ENCODE measurements around the gene MVK. TPM values are rescaled to one million over a fixed set of nuclear protein-coding genes. Genes with fewer than 3 reads are reported as not detected.

MVK gene
- total and polyA plus RNA-seq, 2 experiments from 2014 or later = 16.7 to 40.1 TPM

DNA sequence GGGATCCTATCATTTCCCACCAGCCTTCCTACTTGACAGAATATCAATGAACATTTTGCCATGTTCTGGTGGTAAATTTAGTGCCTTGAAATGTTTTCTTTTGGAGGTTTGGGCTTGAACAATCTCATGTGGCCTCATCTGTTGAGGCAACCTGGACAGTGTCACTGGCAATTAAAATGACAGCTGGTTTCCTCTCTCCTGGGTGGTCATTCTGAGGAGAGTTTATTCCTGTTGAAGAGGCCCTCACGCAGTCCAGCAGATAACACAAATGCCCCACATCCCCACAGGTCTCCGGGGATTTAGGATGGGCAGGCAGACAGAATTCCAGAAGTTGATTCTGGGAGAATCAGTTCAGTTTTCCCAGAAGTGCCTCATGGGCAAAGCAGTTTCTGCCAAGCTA, 42.2 kb upstream of the MVK start:
- Histone ChIP-seq H4K20me1 (replicated peaks; ENCODE audit: insufficient read depth) (no peaks in the 10 kb centered on the region), H3K36me3 (ENCODE audit: insufficient read depth) (no peaks in the 10 kb centered on the region), H3K79me2 (replicated peaks; ENCODE audit: insufficient read depth) (no peaks in the 10 kb centered on the region), H3K9me2 (ENCODE audit: insufficient read depth) (no peaks in the 10 kb centered on the region), H2AFZ (no peak overlapping the region), H3K27me3 (ENCODE audit: insufficient read depth) (no peaks in the 10 kb centered on the region), H3K4me2 (no peak overlapping the region), H3F3A (replicated peaks; ENCODE audit: low read depth) (no peaks in the 10 kb centered on the region), H3K4me1 (ENCODE audit: insufficient read depth) (0 out of 2 replicates have a peak, but pooled peaks cover 7% of the 10 kb centered on the region), H3K27ac (ENCODE audit: low read depth) (no peak overlapping the region), H3K4me3 (no peak overlapping the region)
- no peak for DNase-seq (ENCODE audit: low spot score)
- H3K9me3 Mint-ChIP-seq = no peaks in the 10 kb centered on the region
- TF ChIP-seq, protein P1, sequence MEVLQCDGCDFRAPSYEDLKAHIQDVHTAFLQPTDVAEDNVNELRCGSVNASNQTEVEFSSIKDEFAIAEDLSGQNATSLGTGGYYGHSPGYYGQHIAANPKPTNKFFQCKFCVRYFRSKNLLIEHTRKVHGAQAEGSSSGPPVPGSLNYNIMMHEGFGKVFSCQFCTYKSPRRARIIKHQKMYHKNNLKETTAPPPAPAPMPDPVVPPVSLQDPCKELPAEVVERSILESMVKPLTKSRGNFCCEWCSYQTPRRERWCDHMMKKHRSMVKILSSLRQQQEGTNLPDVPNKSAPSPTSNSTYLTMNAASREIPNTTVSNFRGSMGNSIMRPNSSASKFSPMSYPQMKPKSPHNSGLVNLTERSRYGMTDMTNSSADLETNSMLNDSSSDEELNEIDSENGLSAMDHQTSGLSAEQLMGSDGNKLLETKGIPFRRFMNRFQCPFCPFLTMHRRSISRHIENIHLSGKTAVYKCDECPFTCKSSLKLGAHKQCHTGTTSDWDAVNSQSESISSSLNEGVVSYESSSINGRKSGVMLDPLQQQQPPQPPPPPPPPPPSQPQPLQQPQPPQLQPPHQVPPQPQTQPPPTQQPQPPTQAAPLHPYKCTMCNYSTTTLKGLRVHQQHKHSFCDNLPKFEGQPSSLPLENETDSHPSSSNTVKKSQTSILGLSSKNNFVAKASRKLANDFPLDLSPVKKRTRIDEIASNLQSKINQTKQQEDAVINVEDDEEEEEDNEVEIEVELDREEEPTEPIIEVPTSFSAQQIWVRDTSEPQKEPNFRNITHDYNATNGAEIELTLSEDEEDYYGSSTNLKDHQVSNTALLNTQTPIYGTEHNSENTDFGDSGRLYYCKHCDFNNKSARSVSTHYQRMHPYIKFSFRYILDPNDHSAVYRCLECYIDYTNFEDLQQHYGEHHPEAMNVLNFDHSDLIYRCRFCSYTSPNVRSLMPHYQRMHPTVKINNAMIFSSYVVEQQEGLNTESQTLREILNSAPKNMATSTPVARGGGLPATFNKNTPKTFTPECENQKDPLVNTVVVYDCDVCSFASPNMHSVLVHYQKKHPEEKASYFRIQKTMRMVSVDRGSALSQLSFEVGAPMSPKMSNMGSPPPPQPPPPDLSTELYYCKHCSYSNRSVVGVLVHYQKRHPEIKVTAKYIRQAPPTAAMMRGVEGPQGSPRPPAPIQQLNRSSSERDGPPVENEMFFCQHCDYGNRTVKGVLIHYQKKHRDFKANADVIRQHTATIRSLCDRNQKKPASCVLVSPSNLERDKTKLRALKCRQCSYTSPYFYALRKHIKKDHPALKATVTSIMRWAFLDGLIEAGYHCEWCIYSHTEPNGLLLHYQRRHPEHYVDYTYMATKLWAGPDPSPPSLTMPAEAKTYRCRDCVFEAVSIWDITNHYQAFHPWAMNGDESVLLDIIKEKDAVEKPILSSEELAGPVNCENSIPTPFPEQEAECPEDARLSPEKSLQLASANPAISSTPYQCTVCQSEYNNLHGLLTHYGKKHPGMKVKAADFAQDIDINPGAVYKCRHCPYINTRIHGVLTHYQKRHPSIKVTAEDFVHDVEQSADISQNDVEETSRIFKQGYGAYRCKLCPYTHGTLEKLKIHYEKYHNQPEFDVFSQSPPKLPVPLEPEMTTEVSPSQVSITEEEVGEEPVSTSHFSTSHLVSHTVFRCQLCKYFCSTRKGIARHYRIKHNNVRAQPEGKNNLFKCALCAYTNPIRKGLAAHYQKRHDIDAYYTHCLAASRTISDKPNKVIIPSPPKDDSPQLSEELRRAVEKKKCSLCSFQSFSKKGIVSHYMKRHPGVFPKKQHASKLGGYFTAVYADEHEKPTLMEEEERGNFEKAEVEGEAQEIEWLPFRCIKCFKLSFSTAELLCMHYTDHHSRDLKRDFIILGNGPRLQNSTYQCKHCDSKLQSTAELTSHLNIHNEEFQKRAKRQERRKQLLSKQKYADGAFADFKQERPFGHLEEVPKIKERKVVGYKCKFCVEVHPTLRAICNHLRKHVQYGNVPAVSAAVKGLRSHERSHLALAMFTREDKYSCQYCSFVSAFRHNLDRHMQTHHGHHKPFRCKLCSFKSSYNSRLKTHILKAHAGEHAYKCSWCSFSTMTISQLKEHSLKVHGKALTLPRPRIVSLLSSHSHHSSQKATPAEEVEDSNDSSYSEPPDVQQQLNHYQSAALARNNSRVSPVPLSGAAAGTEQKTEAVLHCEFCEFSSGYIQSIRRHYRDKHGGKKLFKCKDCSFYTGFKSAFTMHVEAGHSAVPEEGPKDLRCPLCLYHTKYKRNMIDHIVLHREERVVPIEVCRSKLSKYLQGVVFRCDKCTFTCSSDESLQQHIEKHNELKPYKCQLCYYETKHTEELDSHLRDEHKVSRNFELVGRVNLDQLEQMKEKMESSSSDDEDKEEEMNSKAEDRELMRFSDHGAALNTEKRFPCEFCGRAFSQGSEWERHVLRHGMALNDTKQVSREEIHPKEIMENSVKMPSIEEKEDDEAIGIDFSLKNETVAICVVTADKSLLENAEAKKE (CRISPR knock-in tag; IDR thresholded peaks at IDR 0.05) = no peak
- no peak for TF ChIP-seq EZH2 (IDR thresholded peaks at IDR 0.05; ENCODE audit: low read depth, unreplicated experiment)
- no peak for TF ChIP-seq CREB1 (CRISPR knock-in tag; IDR thresholded peaks at IDR 0.05; ENCODE audit: low read depth)
- TF ChIP-seq, protein P2, sequence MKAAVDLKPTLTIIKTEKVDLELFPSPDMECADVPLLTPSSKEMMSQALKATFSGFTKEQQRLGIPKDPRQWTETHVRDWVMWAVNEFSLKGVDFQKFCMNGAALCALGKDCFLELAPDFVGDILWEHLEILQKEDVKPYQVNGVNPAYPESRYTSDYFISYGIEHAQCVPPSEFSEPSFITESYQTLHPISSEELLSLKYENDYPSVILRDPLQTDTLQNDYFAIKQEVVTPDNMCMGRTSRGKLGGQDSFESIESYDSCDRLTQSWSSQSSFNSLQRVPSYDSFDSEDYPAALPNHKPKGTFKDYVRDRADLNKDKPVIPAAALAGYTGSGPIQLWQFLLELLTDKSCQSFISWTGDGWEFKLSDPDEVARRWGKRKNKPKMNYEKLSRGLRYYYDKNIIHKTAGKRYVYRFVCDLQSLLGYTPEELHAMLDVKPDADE (IDR thresholded peaks at IDR 0.05) = no peak
- no peak for TF ChIP-seq CTCF (conservative IDR thresholded peaks at IDR 0.05; ENCODE audit: low read depth in 2 of 2)
- TF ChIP-seq ZNF331 (CRISPR knock-in tag; IDR thresholded peaks at IDR 0.05; ENCODE audit: low read depth) = no peak
- TF ChIP-seq NANOG (IDR thresholded peaks at IDR 0.05; ENCODE audit: borderline replicate concordance) = no peak
- no peak for TF ChIP-seq ZNF114 (CRISPR knock-in tag; IDR thresholded peaks at IDR 0.05)
- no peak overlapping the region for H3K27ac Mint-ChIP-seq
- no peak overlapping the region for H3K4me3 Mint-ChIP-seq
- peaks cover 11% of the 10 kb centered on the region for H3K4me1 Mint-ChIP-seq
- H3K27me3 Mint-ChIP-seq (ENCODE audit: insufficient read depth, low read depth, poor library complexity) = peaks cover 7% of the 10 kb centered on the region
- no peaks in the 10 kb centered on the region; the same call in 2 of the 3 replicates for H3K36me3 Mint-ChIP-seq (ENCODE audit: low read depth)
- ATAC-seq = no peak
